Measurements from ENCODE around the gene MRNIP.

Gene MRNIP

DNA sequence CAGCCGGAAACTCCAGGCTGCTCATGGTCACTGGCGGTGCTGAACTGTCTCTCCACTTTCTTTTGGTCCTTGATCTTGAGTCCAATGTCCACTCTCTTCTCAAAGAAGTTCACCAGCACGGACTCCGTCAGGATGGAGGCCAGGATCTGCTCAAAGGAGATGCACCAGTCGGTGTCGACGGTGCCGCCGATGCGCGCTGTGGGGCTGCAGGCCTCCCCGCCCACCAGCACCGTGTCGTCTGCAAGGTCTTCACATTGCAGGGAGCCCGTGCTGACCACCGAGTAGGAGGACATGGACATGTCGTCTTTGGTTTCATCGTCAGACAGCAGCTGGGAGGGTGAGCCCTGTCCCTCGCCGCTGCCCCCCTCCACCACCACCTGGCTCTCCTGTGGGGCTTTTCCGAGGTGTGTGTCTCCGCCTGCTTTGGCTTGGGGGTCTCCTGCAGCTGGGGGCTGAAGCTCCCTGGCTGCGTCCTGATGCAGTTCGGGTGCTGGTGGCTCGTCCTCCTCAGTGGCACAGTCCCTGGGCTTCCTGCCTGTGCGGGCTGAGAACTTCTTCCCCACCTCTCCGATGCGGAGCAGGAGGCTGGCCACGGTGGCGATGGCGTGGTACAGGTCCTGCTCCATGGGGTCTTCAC, 5.0 kb upstream of the MRNIP start:
- TF ChIP-seq, protein P1, sequence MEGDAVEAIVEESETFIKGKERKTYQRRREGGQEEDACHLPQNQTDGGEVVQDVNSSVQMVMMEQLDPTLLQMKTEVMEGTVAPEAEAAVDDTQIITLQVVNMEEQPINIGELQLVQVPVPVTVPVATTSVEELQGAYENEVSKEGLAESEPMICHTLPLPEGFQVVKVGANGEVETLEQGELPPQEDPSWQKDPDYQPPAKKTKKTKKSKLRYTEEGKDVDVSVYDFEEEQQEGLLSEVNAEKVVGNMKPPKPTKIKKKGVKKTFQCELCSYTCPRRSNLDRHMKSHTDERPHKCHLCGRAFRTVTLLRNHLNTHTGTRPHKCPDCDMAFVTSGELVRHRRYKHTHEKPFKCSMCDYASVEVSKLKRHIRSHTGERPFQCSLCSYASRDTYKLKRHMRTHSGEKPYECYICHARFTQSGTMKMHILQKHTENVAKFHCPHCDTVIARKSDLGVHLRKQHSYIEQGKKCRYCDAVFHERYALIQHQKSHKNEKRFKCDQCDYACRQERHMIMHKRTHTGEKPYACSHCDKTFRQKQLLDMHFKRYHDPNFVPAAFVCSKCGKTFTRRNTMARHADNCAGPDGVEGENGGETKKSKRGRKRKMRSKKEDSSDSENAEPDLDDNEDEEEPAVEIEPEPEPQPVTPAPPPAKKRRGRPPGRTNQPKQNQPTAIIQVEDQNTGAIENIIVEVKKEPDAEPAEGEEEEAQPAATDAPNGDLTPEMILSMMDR (IDR thresholded peaks at IDR 0.05; ENCODE audit: insufficient read depth, low read length, poor library complexity, severe bottlenecking), result no peak
- no peak for TF ChIP-seq EZH2phosphoT487 (conservative IDR thresholded peaks at IDR 0.05; ENCODE audit: low read length)
- Histone ChIP-seq H3F3A (ENCODE audit: insufficient read depth) (peaks cover 10% of the 10 kb centered on the region), H3K9me2 (replicated peaks; ENCODE audit: insufficient read depth, low read length) (no peaks in the 10 kb centered on the region), H2AFZ (ENCODE audit: low read depth, low read length, severe bottlenecking) (no peak overlapping the region), H3K9me3 (ENCODE audit: insufficient read depth, low read length) (no peaks in the 10 kb centered on the region), H3K36me3 (ENCODE audit: low read length) (peaks cover 11% of the 10 kb centered on the region; the same call in 1 of the 2 replicates), H3K4me3 (ENCODE audit: insufficient read depth, low read length, poor library complexity, severe bottlenecking) (no peak overlapping the region), H3K4me2 (ENCODE audit: low read depth, low read length, poor library complexity, severe bottlenecking) (no peak overlapping the region), H3K79me2 (ENCODE audit: insufficient read depth, low read length) (no peaks in the 10 kb centered on the region), H3K9ac (ENCODE audit: low read length) (no peak overlapping the region), H3K27me3 (ENCODE audit: low read length) (no peaks in the 10 kb centered on the region), H4K20me1 (ENCODE audit: low read depth, low read length) (no peaks in the 10 kb centered on the region), H3K27ac (ENCODE audit: low read depth, low read length) (no peak overlapping the region)

- Histone ChIP-seq H3K36me3 (ENCODE audit: low read length) (peaks cover 11% of the 10 kb centered on the region; the same call in 1 of the 2 replicates), H3K27me3 (ENCODE audit: low read length) (no peaks in the 10 kb centered on the region), H3F3A (ENCODE audit: insufficient read depth) (peaks cover 10% of the 10 kb centered on the region), H3K9me2 (replicated peaks; ENCODE audit: insufficient read depth, low read length) (no peaks in the 10 kb centered on the region), H3K4me2 (ENCODE audit: low read depth, low read length, poor library complexity, severe bottlenecking) (no peak overlapping the region), H3K4me3 (ENCODE audit: insufficient read depth, low read length, poor library complexity, severe bottlenecking) (no peak overlapping the region), H4K20me1 (ENCODE audit: low read depth, low read length) (no peaks in the 10 kb centered on the region), H3K79me2 (ENCODE audit: insufficient read depth, low read length) (no peaks in the 10 kb centered on the region; the same call in 1 of the 2 replicates), H3K9ac (ENCODE audit: low read length) (no peak overlapping the region), H3K27ac (ENCODE audit: low read depth, low read length) (no peak overlapping the region), H2AFZ (ENCODE audit: low read depth, low read length, severe bottlenecking) (no peak overlapping the region), H3K9me3 (ENCODE audit: insufficient read depth, low read length) (no peaks in the 10 kb centered on the region)
- TF ChIP-seq, protein P1 (IDR thresholded peaks at IDR 0.05; ENCODE audit: insufficient read depth, low read length, poor library complexity, severe bottlenecking), result no peak
- TF ChIP-seq EZH2phosphoT487 (conservative IDR thresholded peaks at IDR 0.05; ENCODE audit: low read length), result no peak
Observed at GRCh38 chr5:179862891-179863290, 4.3 kb upstream of the MRNIP start.

DNA sequence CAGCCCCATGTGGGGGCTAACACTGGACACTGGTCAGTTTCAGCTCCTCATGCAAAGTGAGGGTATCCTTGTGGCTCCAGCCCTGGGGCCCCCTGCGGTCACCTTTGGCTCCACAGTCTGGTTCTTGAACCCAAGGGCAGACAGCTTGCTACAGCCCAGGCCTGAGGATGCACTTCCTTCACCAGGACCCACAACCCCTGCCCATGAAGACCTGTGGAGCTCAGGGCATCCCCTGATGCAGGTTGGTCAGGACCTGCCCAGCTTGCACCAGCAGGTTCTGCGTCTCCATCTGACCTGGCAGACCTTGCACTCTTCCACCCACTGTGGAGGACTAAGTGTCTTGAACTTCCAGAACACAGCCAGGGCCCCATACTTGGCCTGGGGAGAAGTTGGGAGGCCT, 3.7 kb upstream of the MRNIP start:
- H3K9ac ChIP-seq (ENCODE audit: low read length), result no peak overlapping the region
- H3K4me3 ChIP-seq (ENCODE audit: insufficient read depth, low read length, poor library complexity, severe bottlenecking), result no peak overlapping the region

More for the DNA sequence above, 3.7 kb upstream of the MRNIP start:
- no peak for TF ChIP-seq EZH2phosphoT487 (conservative IDR thresholded peaks at IDR 0.05; ENCODE audit: low read length)
- TF ChIP-seq, protein P1 (IDR thresholded peaks at IDR 0.05; ENCODE audit: insufficient read depth, low read length, poor library complexity, severe bottlenecking), result no peak
- H2AFZ ChIP-seq (ENCODE audit: low read depth, low read length, severe bottlenecking), result no peak overlapping the region
- no peak overlapping the region for H3K27ac ChIP-seq (ENCODE audit: low read depth, low read length)
- peaks cover 10% of the 10 kb centered on the region for H3F3A ChIP-seq (ENCODE audit: insufficient read depth)
- H3K4me2 ChIP-seq (ENCODE audit: low read depth, low read length, poor library complexity, severe bottlenecking), result no peak overlapping the region
- no peaks in the 10 kb centered on the region for H3K9me3 ChIP-seq (ENCODE audit: insufficient read depth, low read length)
- no peaks in the 10 kb centered on the region; the same call in 1 of the 2 replicates for H3K79me2 ChIP-seq (ENCODE audit: insufficient read depth, low read length)
- H3K36me3 ChIP-seq (ENCODE audit: low read length), result peaks cover 11% of the 10 kb centered on the region; the same call in 1 of the 2 replicates
- no peaks in the 10 kb centered on the region for H3K27me3 ChIP-seq (ENCODE audit: low read length)
- H4K20me1 ChIP-seq (ENCODE audit: low read depth, low read length), result no peaks in the 10 kb centered on the region
- H3K9me2 ChIP-seq (replicated peaks; ENCODE audit: insufficient read depth, low read length), result no peaks in the 10 kb centered on the region

Measured in SU-DHL-6 (cell line).